ENCODE measurements around the gene ABCA4.

- TF ChIP-seq EP300 (IDR thresholded peaks at IDR 0.05; ENCODE audit: borderline replicate concordance) (no peak), RAD21 (IDR thresholded peaks at IDR 0.05; ENCODE audit: low read depth) (no peak), TCF12 (IDR thresholded peaks at IDR 0.05; ENCODE audit: low read depth) (no peak), MAX (IDR thresholded peaks at IDR 0.05) (no peak), REST (IDR thresholded peaks at IDR 0.05; ENCODE audit: low read depth) (no peak), CREB1 (IDR thresholded peaks at IDR 0.05; ENCODE audit: low read depth) (no peak), YY1 (IDR thresholded peaks at IDR 0.05; ENCODE audit: low read depth) (no peak), EGR1 (IDR thresholded peaks at IDR 0.05) (no peak)
- TF ChIP-seq, protein P1, sequence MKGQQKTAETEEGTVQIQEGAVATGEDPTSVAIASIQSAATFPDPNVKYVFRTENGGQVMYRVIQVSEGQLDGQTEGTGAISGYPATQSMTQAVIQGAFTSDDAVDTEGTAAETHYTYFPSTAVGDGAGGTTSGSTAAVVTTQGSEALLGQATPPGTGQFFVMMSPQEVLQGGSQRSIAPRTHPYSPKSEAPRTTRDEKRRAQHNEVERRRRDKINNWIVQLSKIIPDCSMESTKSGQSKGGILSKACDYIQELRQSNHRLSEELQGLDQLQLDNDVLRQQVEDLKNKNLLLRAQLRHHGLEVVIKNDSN (IDR thresholded peaks at IDR 0.05), result no peak
Measured at GRCh38 chr1:93969371-93969770, 151.6 kb downstream of the ABCA4 start.
